Cardiac atrium fibroblast (primary cell): ENCODE results near the gene VEZF1. TPM values are rescaled to one million over a fixed set of nuclear protein-coding genes. Genes with fewer than 3 reads are reported as not detected.

ENCODE experiments used
- total RNA-seq: library from RNA; depleted of rRNA; stranded (reverse); fragments of >200 nt; gene quantifications from 2 replicates; pipeline ENCODE4 v1.2.3, GENCODE V29; 2015

VEZF1 gene
- 17.9 and 24.1 TPM in 2 replicates for total RNA-seq

GRCh38 chr17:57987581-57988300 is at the start of gene VEZF1:
TSS of gene VEZF1 (minus strand) at chr17:57988254. CDS start at chr17:57988111, 143 bp downstream.

GRCh38 chr17:58006924-58007780 is 19.1 kb upstream of the VEZF1 start, which contains the start of gene SRSF1:
TSS of gene SRSF1 (minus strand) at chr17:58007246. CDS start at chr17:58007137, 109 bp downstream.

GRCh38 chr17:57955183-57955931 is 32.7 kb downstream of the VEZF1 start, which contains the start of gene CUEDC1:
TSS of gene CUEDC1 (minus strand) at chr17:57955412. CDS start at chr17:57885564, 69,848 bp downstream.

Other genes with a start within 250 kb of the VEZF1 start
- gene CCDC182, start 243.0 kb downstream of the VEZF1 start, total RNA-seq, result not detected in 2 replicates
- gene MRPS23, start 138.2 kb downstream of the VEZF1 start, total RNA-seq, result 14.9 and 22.2 TPM in 2 replicates
- 31.1 and 33.0 TPM in 2 replicates for gene CUEDC1, start 32.8 kb downstream of the VEZF1 start, total RNA-seq
- 165 and 182 TPM in 2 replicates for gene SRSF1, start 19.0 kb upstream of the VEZF1 start, total RNA-seq
- 11.3 and 12.5 TPM in 2 replicates for gene DYNLL2, start 95.2 kb upstream of the VEZF1 start, total RNA-seq
- not detected in 2 replicates for gene OR4D1, start 160.1 kb upstream of the VEZF1 start, total RNA-seq
- not detected in 2 replicates for gene OR4D2, start 178.7 kb upstream of the VEZF1 start, total RNA-seq
- not detected in 2 replicates for gene EPX, start 204.5 kb upstream of the VEZF1 start, total RNA-seq
- gene MKS1, start 231.0 kb upstream of the VEZF1 start, total RNA-seq, result 13.4 and 16.2 TPM in 2 replicates